Colonic mucosa (tissue), 4 donors: ENCODE results near the gene OVCH2. TPM values are rescaled to one million over a fixed set of nuclear protein-coding genes. Genes with fewer than 3 reads are reported as not detected.
"Not testable (repeated sequence)": the region's sequence is repeated elsewhere in the genome, so short reads cannot be mapped to it uniquely, and the experiment has no call there.

ENCODE experiments used
- DNase-seq: peaks from one replicate; pipeline ENCODE4 v3.0.0-alpha.2; 2020
- H3K27ac ChIP-seq: fragments of 200-600 bp; one replicate; pipeline ENCODE4 v1.8.0; 2021
- H3K27me3 ChIP-seq: fragments of 200-600 bp; one replicate; pipeline ENCODE4 v1.8.0; 2021
- H3K36me3 ChIP-seq: fragments of 200-600 bp; one replicate; pipeline ENCODE4 v1.8.0; 2021
- H3K4me1 ChIP-seq: fragments of 200-600 bp; one replicate; pipeline ENCODE4 v1.8.0; 2021; ENCODE audit warnings: mild to moderate bottlenecking
- H3K4me3 ChIP-seq: fragments of 200-600 bp; one replicate; pipeline ENCODE4 v1.8.0; 2021
- H3K9ac ChIP-seq, 2 donors: one replicate each; pipeline ENCODE4 v1.7.0; 2013; ENCODE audit warnings: control low read depth in 2 of 2, low read depth in 2 of 2, low read length in 2 of 2
- H3K9me3 ChIP-seq: fragments of 200-600 bp; one replicate; pipeline ENCODE4 v1.8.0; 2021
- CTCF ChIP-seq: fragments of 200-600 bp; IDR thresholded peaks from one replicate; pipeline ENCODE4 v1.8.0; 2022; ENCODE audit warnings: antibody characterized with exemption, mild to moderate bottlenecking
- intact Hi-C: fragments of 100-400 bp; cut with DNase I; formaldehyde crosslinking; loops from one replicate; pipeline ENCODE4 v1.14.1; 2022
- total RNA-seq, 2 donors: library from RNA; stranded (reverse); fragmentation: NEBNext Ultra II Directional in 1 of 2; extraction: Animal tissue kit (Norgen Biotek cat#: 25700) in 1 of 2; gene quantifications; one replicate each; pipeline ENCODE4 v1.2.1, GENCODE V29; 2021
- donor health status: healthy.
- donor health status: DM: no; HTN: no; CAD: no.
- donor health status: DM: no; HTN: no; CAD: no.

Gene OVCH2
- not detected for total RNA-seq

GRCh38 chr11:7706377-7706776, at the start of gene OVCH2:
OVCH2 (minus strand) TSS chr11:7706477; CDS start chr11:7706394, 83 bp downstream.
- intact Hi-C loops: no loop called here
- H3K27me3 ChIP-seq: no peaks in the 10 kb centered on the region
- no peak within 1 kb of the TSS for H3K4me3 ChIP-seq
- H3K27ac ChIP-seq: no peak within 1 kb of the TSS
- no peaks in the 10 kb centered on the region for H3K4me1 ChIP-seq
- no peak for TF ChIP-seq CTCF
- no peak within 1 kb of the TSS for H3K9ac ChIP-seq
- no peaks in the 10 kb centered on the region for H3K36me3 ChIP-seq
- H3K9me3 ChIP-seq: no peaks in the 10 kb centered on the region
- no peak for DNase-seq

- intact Hi-C loops: no loop called here
Observed at GRCh38 chr11:7749456-7749855, 43.2 kb upstream of the OVCH2 start.

GRCh38 chr11:7734767-7735166, 28.5 kb upstream of the OVCH2 start:
- DNase-seq, H3K36me3 ChIP-seq, H3K27ac ChIP-seq, H3K9ac ChIP-seq, intact Hi-C loops, H3K9me3 ChIP-seq, H3K4me3 ChIP-seq, H3K4me1 ChIP-seq, H3K27me3 ChIP-seq: not testable (repeated sequence)

More at GRCh38 chr11:7749456-7749855, 43.2 kb upstream of the OVCH2 start:
- no peaks in the 10 kb centered on the region for H3K4me1 ChIP-seq
- H3K27ac ChIP-seq: no peak overlapping the region
- H3K27me3 ChIP-seq: no peaks in the 10 kb centered on the region
- no peak overlapping the region for H3K4me3 ChIP-seq
- no peak for DNase-seq
- no peak for TF ChIP-seq CTCF
- no peaks in the 10 kb centered on the region for H3K9me3 ChIP-seq
- no peaks in the 10 kb centered on the region for H3K36me3 ChIP-seq
- H3K9ac ChIP-seq: no peak overlapping the region

- no peak overlapping the region for H3K9ac ChIP-seq
- no peak overlapping the region for H3K4me3 ChIP-seq
- no peaks in the 10 kb centered on the region for H3K27me3 ChIP-seq
- TF ChIP-seq CTCF: no peak
- H3K9me3 ChIP-seq: no peaks in the 10 kb centered on the region
- H3K36me3 ChIP-seq: no peaks in the 10 kb centered on the region
- DNase-seq: no peak
- intact Hi-C loops: no loop called here
- H3K27ac ChIP-seq: no peak overlapping the region
- no peaks in the 10 kb centered on the region for H3K4me1 ChIP-seq
Observed at GRCh38 chr11:7714786-7715185, 8.5 kb upstream of the OVCH2 start.

- Histone ChIP-seq H3K36me3 (no peaks in the 10 kb centered on the region), H3K27me3 (no peaks in the 10 kb centered on the region), H3K4me1 (no peaks in the 10 kb centered on the region), H3K9ac (no peak overlapping the region), H3K27ac (no peak overlapping the region), H3K9me3 (no peaks in the 10 kb centered on the region), H3K4me3 (no peak overlapping the region)
- DNase-seq: no peak
- intact Hi-C loops: no loop called here
- TF ChIP-seq CTCF: no peak
Observed at GRCh38 chr11:7703740-7704139, 2.5 kb downstream of the OVCH2 start.

- no peak overlapping the region for H3K4me3 ChIP-seq
- TF ChIP-seq CTCF: no peak
- H3K27me3 ChIP-seq: no peaks in the 10 kb centered on the region
- DNase-seq: no peak
- no peak overlapping the region for H3K27ac ChIP-seq
- no peaks in the 10 kb centered on the region for H3K4me1 ChIP-seq
- H3K9ac ChIP-seq: no peak overlapping the region
- H3K36me3 ChIP-seq: no peaks in the 10 kb centered on the region
- intact Hi-C loops: loop anchor here (10.0 kb wide), 2 partner anchors 252 to 342 kb away; no protein-coding TSS in a partner anchor
- H3K9me3 ChIP-seq: no peaks in the 10 kb centered on the region
Observed at GRCh38 chr11:7696424-7696823, 9.9 kb downstream of the OVCH2 start.
